HFFc6 (cell line): ENCODE results near the gene MYO15B. TPM values are rescaled to one million over a fixed set of nuclear protein-coding genes. Genes with fewer than 3 reads are reported as not detected.

Experiments
- DNase-seq: peaks from one replicate; pipeline ENCODE4 v3.0.0-alpha.2; 2018
- H3K27ac Mint-ChIP-seq: 2 replicates; pipeline ENCODE4 v1.8.0; 2020; ENCODE audit warnings: mild to moderate bottlenecking, mixed read lengths
- H3K27me3 Mint-ChIP-seq: 2 replicates; pipeline ENCODE4 v1.8.0; 2021; ENCODE audit warnings: mild to moderate bottlenecking, moderate library complexity, mixed read lengths; ENCODE audit not compliant: insufficient read depth
- H3K36me3 Mint-ChIP-seq: 2 replicates; pipeline ENCODE4 v1.8.0; 2021; ENCODE audit warnings: low read depth, mixed read lengths
- H3K4me1 Mint-ChIP-seq: 2 replicates; pipeline ENCODE4 v1.8.0; 2020; ENCODE audit warnings: low read depth, mixed read lengths
- H3K4me3 Mint-ChIP-seq: 2 replicates; pipeline ENCODE4 v1.8.0; 2020; ENCODE audit warnings: mild to moderate bottlenecking, moderate library complexity, mixed read lengths
- H3K9me3 Mint-ChIP-seq: 2 replicates; pipeline ENCODE4 v1.8.0; 2020; ENCODE audit warnings: mild to moderate bottlenecking, mixed read lengths
- total RNA-seq, 6 experiments: library from RNA; stranded (reverse); fragmentation: NEBNext Ultra II Directional; extraction: Animal tissue kit (Norgen Biotek cat#: 25700); gene quantifications; 2 replicates in 1 of 6; 3 replicates in 5 of 6; pipeline ENCODE4 v1.2.3, GENCODE V29; 2021
- TF ChIP-seq, protein P1 (sequence below): fragments of 200-600 bp; sonication (generic); IDR thresholded peaks from 2 replicates; pipeline ENCODE4 v1.5.0; 2021; ENCODE audit warnings: antibody characterized with exemption, mild to moderate bottlenecking

MYO15B gene
- total RNA-seq, 6 experiments from 2014 or later = 0.25 to 0.74 (median 0.41) TPM; not detected in 2

DNA sequence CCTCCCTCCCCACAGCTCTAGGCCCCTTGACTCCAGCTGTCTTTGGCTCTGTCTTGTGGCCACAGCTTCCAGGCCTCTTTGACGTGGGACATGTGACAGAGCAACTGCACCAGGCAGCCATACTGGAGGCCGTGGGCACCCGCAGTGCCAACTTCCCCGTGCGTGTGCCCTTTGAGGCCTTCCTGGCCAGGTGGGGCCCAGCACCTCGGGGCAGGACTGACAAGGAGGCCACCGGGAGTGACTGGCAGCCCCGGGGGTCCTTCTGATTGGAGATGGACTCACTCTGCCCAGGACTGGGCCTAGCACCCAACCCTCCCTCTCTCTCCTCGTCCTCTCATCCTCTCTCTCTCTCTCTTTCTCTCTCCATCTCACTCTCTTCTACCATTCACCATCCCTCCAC, 15.5 kb downstream of the MYO15B start:
- H3K4me3 Mint-ChIP-seq = no peak overlapping the region
- no peak for DNase-seq
- H3K36me3 Mint-ChIP-seq = no peaks in the 10 kb centered on the region
- H3K27me3 Mint-ChIP-seq = peaks cover 13% of the 10 kb centered on the region
- H3K4me1 Mint-ChIP-seq = no peaks in the 10 kb centered on the region; the same call in 1 of the 2 replicates
- TF ChIP-seq, protein P1, sequence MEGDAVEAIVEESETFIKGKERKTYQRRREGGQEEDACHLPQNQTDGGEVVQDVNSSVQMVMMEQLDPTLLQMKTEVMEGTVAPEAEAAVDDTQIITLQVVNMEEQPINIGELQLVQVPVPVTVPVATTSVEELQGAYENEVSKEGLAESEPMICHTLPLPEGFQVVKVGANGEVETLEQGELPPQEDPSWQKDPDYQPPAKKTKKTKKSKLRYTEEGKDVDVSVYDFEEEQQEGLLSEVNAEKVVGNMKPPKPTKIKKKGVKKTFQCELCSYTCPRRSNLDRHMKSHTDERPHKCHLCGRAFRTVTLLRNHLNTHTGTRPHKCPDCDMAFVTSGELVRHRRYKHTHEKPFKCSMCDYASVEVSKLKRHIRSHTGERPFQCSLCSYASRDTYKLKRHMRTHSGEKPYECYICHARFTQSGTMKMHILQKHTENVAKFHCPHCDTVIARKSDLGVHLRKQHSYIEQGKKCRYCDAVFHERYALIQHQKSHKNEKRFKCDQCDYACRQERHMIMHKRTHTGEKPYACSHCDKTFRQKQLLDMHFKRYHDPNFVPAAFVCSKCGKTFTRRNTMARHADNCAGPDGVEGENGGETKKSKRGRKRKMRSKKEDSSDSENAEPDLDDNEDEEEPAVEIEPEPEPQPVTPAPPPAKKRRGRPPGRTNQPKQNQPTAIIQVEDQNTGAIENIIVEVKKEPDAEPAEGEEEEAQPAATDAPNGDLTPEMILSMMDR = no peak
- no peak overlapping the region for H3K27ac Mint-ChIP-seq
- H3K9me3 Mint-ChIP-seq = no peaks in the 10 kb centered on the region

DNA sequence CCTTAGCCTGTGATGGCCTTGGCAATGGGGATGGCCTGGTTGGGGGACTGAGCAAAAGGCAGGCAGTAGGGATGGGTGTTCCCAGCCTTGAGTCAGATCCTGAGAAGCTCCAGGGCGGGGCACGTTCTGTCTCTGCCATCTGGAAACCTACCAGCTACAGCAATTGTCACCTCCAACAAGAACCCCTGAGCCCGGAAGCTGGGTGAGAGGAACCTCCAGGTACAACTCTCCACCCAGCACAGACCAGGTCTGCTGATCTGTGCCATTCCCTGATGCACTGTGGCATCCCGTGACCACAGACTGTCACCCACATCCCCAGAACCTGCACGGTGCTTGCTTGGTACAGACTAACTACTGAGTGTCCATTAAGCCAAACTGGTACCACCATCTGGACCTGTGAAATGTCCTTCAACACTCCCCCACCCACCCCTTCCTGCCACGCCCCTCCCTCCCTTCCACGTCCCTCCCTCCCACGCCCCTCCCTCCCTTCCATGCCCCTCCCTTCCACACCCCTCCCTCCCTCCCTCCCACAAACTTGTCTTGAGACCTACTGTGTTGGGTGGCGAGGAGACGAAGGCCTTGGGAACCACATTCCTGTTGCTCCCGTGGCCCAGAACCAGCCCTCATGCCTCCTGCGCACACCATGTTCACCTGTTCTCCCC, 16.6 kb downstream of the MYO15B start:
- Mint-ChIP-seq H3K27ac (no peak overlapping the region), H3K36me3 (no peaks in the 10 kb centered on the region), H3K27me3 (peaks cover 14% of the 10 kb centered on the region), H3K9me3 (no peaks in the 10 kb centered on the region), H3K4me3 (no peak overlapping the region), H3K4me1 (no peaks in the 10 kb centered on the region; the same call in 1 of the 2 replicates)
- TF ChIP-seq, protein P1 = no peak
- no peak for DNase-seq

DNA sequence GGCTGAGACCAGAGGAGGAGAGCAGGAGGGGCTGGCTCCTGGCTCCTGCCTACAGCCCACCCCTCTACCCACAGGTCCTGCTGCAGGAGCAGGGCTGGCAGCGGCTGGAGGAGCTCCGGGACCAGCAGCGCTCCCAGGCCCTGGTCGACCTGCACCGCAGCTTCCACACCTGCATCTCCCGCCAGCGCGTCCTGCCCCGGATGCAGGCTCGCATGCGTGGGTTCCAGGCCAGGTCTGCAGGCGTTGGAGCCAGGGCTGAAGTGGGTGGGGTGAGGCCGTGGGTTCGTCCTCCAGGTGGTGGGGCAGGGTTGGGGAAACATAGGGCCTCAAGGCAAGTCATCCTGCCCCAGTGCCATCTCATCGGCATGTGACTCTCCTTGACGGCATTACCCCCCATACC, 18.2 kb downstream of the MYO15B start:
- Mint-ChIP-seq H3K27ac (no peak overlapping the region), H3K4me1 (no peaks in the 10 kb centered on the region; the same call in 1 of the 2 replicates), H3K9me3 (no peaks in the 10 kb centered on the region), H3K4me3 (no peak overlapping the region), H3K36me3 (no peaks in the 10 kb centered on the region), H3K27me3 (peaks cover 14% of the 10 kb centered on the region)
- no peak for DNase-seq
- TF ChIP-seq, protein P1 = no peak

DNA sequence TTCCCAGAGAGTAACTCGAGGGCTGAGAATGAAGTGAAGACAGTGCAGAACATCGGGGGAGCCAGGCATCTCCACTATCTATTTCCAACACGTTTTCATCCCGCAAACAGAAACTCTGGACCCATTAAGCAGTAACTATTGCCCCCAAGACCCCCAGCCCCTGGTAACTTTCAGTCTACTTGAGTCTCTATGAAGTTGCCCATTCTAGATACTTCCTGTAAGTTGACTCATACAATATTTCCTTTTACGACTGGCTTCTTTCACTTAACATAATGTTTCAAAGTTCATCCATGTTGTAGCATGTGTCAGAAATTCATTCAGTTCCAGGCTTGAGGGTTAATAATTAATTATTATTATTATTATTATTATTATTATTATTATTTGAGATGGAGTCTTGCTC, 19.5 kb downstream of the MYO15B start:
- Mint-ChIP-seq H3K4me1 (no peaks in the 10 kb centered on the region; the same call in 1 of the 2 replicates), H3K27me3 (peaks cover 15% of the 10 kb centered on the region), H3K9me3 (no peaks in the 10 kb centered on the region), H3K4me3 (no peak overlapping the region), H3K36me3 (no peaks in the 10 kb centered on the region), H3K27ac (no peak overlapping the region)
- DNase-seq = no peak
- TF ChIP-seq, protein P1 = no peak

DNA sequence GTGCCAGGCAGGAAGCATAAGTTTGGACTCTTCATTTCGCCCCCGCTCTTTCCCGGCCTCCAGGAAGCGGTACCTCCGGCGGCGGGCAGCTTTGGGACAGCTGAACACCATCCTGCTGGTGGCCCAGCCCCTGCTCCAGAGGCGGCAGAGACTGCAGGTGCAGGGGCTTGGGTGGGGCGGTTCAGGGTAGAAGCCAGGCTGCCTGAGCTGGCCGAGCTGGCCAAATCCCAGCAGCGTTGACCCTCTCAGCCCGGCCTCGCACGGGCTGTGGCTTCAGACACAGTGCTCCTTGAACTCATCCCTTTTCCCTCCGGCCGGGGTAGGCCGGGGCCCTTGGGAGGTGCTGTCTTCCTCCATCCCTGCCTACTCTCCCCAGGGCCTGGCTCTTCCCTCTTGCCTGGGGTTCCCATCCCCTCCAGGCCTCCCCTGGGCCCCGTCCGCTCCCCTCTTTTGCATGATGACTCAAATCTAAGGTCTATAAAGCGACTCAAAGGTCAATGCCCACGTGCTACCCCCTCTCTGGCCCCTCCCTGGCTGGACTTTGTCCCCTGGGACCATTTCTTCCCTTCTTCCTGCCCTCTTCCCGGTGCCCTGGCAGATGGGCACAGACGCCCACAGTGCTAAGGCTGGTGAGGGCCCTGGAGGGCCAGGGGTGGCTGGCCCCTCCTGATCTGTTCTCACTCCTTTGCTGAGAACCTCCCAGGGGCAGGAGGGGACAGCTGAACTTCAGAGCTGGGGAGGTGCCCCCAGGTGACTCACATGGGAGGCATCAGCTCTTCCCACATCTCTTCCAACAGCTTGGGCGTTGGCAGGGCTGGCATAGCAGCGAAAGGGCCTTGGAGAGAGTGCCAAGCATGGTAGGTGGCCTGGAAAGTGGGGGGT, 22.7 kb downstream of the MYO15B start:
- Mint-ChIP-seq H3K27ac (no peak overlapping the region), H3K36me3 (no peaks in the 10 kb centered on the region), H3K4me1 (no peaks in the 10 kb centered on the region), H3K27me3 (peaks cover 12% of the 10 kb centered on the region), H3K4me3 (no peak overlapping the region), H3K9me3 (no peaks in the 10 kb centered on the region)
- TF ChIP-seq, protein P1 = no peak
- no peak for DNase-seq
